ENCODE data around the gene PPP1R36. TPM values are rescaled to one million over a fixed set of nuclear protein-coding genes. Genes with fewer than 3 reads are reported as not detected.
"Not testable (repeated sequence)": the region's sequence is repeated elsewhere in the genome, so short reads cannot be mapped to it uniquely, and the experiment has no call there.

The PPP1R36 gene
- total RNA-seq, 1 experiment from 2014 or later: 0.34 TPM

DNA sequence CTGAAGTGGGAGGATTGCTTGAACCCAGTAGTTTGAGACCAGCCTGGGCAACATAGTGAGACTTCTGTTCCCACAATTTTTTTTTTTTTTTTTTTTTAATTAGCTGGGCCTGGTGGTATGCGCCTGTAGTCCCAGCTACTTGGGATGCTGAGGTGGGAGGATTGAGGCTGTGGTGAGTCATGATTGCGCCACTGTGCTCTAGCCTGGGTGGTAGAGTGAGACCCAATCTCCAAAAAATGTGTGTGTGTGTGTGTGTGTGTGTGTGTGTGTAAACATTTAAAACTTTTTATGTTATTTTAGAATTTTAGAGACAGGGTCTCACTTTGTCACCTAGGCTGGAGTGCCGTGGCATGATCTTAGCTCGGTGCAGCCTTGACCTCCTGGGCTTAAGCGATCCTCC is 6.8 kb downstream of the PPP1R36 start:
- Histone ChIP-seq H3K4me3 (ENCODE audit: low read depth, low read length, poor library complexity, severe bottlenecking) (no peak overlapping the region), H3K27me3 (replicated peaks; ENCODE audit: insufficient read depth, low read depth, low read length, poor library complexity) (no peaks in the 10 kb centered on the region), H3K36me3 (ENCODE audit: insufficient read depth, low read length, poor library complexity, severe bottlenecking) (no peaks in the 10 kb centered on the region), H3K4me1 (ENCODE audit: insufficient read depth, low read length, poor library complexity, severe bottlenecking) (no peaks in the 10 kb centered on the region), H3K9me3 (ENCODE audit: low read depth, low read length, poor library complexity, severe bottlenecking) (no peaks in the 10 kb centered on the region), H3K27ac (ENCODE audit: low read depth, low read length, poor library complexity, severe bottlenecking) (no peak overlapping the region)
- BruUV-seq (replicated peaks): no TSS peak
- no peak for TF ChIP-seq EZH2 (IDR thresholded peaks at IDR 0.05; ENCODE audit: borderline replicate concordance, low read depth, low read length, poor library complexity, severe bottlenecking)
- TF ChIP-seq, protein P1, sequence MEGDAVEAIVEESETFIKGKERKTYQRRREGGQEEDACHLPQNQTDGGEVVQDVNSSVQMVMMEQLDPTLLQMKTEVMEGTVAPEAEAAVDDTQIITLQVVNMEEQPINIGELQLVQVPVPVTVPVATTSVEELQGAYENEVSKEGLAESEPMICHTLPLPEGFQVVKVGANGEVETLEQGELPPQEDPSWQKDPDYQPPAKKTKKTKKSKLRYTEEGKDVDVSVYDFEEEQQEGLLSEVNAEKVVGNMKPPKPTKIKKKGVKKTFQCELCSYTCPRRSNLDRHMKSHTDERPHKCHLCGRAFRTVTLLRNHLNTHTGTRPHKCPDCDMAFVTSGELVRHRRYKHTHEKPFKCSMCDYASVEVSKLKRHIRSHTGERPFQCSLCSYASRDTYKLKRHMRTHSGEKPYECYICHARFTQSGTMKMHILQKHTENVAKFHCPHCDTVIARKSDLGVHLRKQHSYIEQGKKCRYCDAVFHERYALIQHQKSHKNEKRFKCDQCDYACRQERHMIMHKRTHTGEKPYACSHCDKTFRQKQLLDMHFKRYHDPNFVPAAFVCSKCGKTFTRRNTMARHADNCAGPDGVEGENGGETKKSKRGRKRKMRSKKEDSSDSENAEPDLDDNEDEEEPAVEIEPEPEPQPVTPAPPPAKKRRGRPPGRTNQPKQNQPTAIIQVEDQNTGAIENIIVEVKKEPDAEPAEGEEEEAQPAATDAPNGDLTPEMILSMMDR (conservative IDR thresholded peaks at IDR 0.05; ENCODE audit: low read depth, low read length): no peak
- POLR2A ChIA-PET (ENCODE audit: low non-redundant PET): interaction anchor here (0.6 kb wide), 1 partner anchor 23 kb away, joined by 5 read pairs; no protein-coding TSS in a partner anchor
- CTCF ChIA-PET: no interaction called here
- peak; percentile 40 for DNase-seq (ENCODE audit: low spot score)
- intact Hi-C loops (cut with micrococcal nuclease; ENCODE audit: unreplicated experiment): no loop called here

GRCh38 chr14:64558216-64558615 is 8.5 kb downstream of the PPP1R36 start:
- BruUV-seq (replicated peaks); H3K27ac ChIP-seq (ENCODE audit: low read depth, low read length, poor library complexity, severe bottlenecking); DNase-seq (ENCODE audit: low spot score); H3K4me3 ChIP-seq (ENCODE audit: low read depth, low read length, poor library complexity, severe bottlenecking); H3K4me1 ChIP-seq (ENCODE audit: insufficient read depth, low read length, poor library complexity, severe bottlenecking); H3K36me3 ChIP-seq (ENCODE audit: insufficient read depth, low read length, poor library complexity, severe bottlenecking); CTCF ChIA-PET; H3K27me3 ChIP-seq (replicated peaks; ENCODE audit: insufficient read depth, low read depth, low read length, poor library complexity); intact Hi-C loops (cut with micrococcal nuclease; ENCODE audit: unreplicated experiment); H3K9me3 ChIP-seq (ENCODE audit: low read depth, low read length, poor library complexity, severe bottlenecking): not testable (repeated sequence)
- POLR2A ChIA-PET (ENCODE audit: low non-redundant PET): interaction anchor here (0.6 kb wide), 1 partner anchor 14 kb away, joined by 3 read pairs; no protein-coding TSS in a partner anchor

GRCh38 chr14:64561631-64562030 is 11.9 kb downstream of the PPP1R36 start:
- no peak overlapping the region for H3K27ac ChIP-seq (ENCODE audit: low read depth, low read length, poor library complexity, severe bottlenecking)
- BruUV-seq (replicated peaks): no TSS peak
- ChIA-PET POLR2A (ENCODE audit: low non-redundant PET) (no interaction called here), CTCF (no interaction called here)
- H3K27me3 ChIP-seq (replicated peaks; ENCODE audit: insufficient read depth, low read depth, low read length, poor library complexity): no peaks in the 10 kb centered on the region
- H3K4me3 ChIP-seq (ENCODE audit: low read depth, low read length, poor library complexity, severe bottlenecking): no peak overlapping the region
- H3K36me3 ChIP-seq (ENCODE audit: insufficient read depth, low read length, poor library complexity, severe bottlenecking): no peaks in the 10 kb centered on the region
- intact Hi-C loops (cut with micrococcal nuclease; ENCODE audit: unreplicated experiment): no loop called here
- TF ChIP-seq, protein P1 (conservative IDR thresholded peaks at IDR 0.05; ENCODE audit: low read depth, low read length): no peak
- TF ChIP-seq EZH2 (IDR thresholded peaks at IDR 0.05; ENCODE audit: borderline replicate concordance, low read depth, low read length, poor library complexity, severe bottlenecking): no peak
- no peak for DNase-seq (ENCODE audit: low spot score)
- no peaks in the 10 kb centered on the region for H3K4me1 ChIP-seq (ENCODE audit: insufficient read depth, low read length, poor library complexity, severe bottlenecking)
- H3K9me3 ChIP-seq (ENCODE audit: low read depth, low read length, poor library complexity, severe bottlenecking): no peaks in the 10 kb centered on the region

DNA sequence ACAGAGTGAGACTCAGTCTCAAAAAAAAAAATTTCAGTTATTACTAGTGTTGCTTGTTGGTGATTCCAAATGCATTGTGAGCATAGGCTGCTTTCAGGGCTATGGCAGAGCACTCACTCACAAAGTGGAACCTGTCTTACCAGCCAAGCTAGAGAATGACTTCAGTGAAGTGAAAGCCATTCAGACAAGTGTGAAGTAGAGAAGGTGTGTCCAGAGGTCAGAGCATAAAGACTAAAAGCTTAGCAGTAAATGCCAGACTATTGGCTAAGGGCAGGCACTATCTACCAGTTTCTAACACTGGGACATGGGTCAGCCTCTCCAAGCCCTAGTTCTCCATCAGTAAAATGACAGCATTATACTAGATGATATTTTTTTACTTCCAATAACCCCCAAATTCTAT is 12.7 kb downstream of the PPP1R36 start:
- H3K4me1 ChIP-seq (ENCODE audit: insufficient read depth, low read length, poor library complexity, severe bottlenecking): no peaks in the 10 kb centered on the region
- TF ChIP-seq, protein P1 (conservative IDR thresholded peaks at IDR 0.05; ENCODE audit: low read depth, low read length): no peak
- no peak for TF ChIP-seq EZH2 (IDR thresholded peaks at IDR 0.05; ENCODE audit: borderline replicate concordance, low read depth, low read length, poor library complexity, severe bottlenecking)
- H3K27me3 ChIP-seq (replicated peaks; ENCODE audit: insufficient read depth, low read depth, low read length, poor library complexity): no peaks in the 10 kb centered on the region
- no peak for DNase-seq (ENCODE audit: low spot score)
- no peak overlapping the region for H3K4me3 ChIP-seq (ENCODE audit: low read depth, low read length, poor library complexity, severe bottlenecking)
- ChIA-PET POLR2A (ENCODE audit: low non-redundant PET) (no interaction called here), CTCF (no interaction called here)
- H3K36me3 ChIP-seq (ENCODE audit: insufficient read depth, low read length, poor library complexity, severe bottlenecking): no peaks in the 10 kb centered on the region
- no peaks in the 10 kb centered on the region for H3K9me3 ChIP-seq (ENCODE audit: low read depth, low read length, poor library complexity, severe bottlenecking)
- no TSS peak for BruUV-seq (replicated peaks)
- no peak overlapping the region for H3K27ac ChIP-seq (ENCODE audit: low read depth, low read length, poor library complexity, severe bottlenecking)
- intact Hi-C loops (cut with micrococcal nuclease; ENCODE audit: unreplicated experiment): no loop called here

All from A673 (cell line).